Stimulated activated CD4-positive, alpha-beta T cell treated with anti-CD3 and anti-CD28 coated beads, Interleukin-2, amount 100 ng/mL, for 48 hours (primary cell): Measurements from ENCODE around the gene FBXO33.

Source experiments
- DNase-seq, 2 donors: peaks; one replicate each; pipeline ENCODE4 v3.0.0-alpha.2; 2020

The FBXO33 gene

GRCh38 chr14:39432179-39432618 lies at the start of gene FBXO33:
Gene FBXO33 (minus strand): TSS chr14:39432433. CDS start chr14:39432162, 271 bp downstream.
- DNase-seq: peak; percentile 92

GRCh38 chr14:39474416-39474911 lies 42.2 kb upstream of the FBXO33 start:
- DNase-seq: no peak

GRCh38 chr14:39472078-39472477 lies 39.8 kb upstream of the FBXO33 start:
- no peak for DNase-seq

- DNase-seq: no peak
These were observed 37.0 kb upstream of the FBXO33 start for GRCh38 chr14:39469094-39469710.

- DNase-seq: peak in 1 of 2 donors; percentile 21
These were observed 35.8 kb upstream of the FBXO33 start for GRCh38 chr14:39467889-39468524.

GRCh38 chr14:39459795-39460478 lies 27.7 kb upstream of the FBXO33 start:
- no peak for DNase-seq

- no peak for DNase-seq
These were observed 24.5 kb upstream of the FBXO33 start for GRCh38 chr14:39456702-39457250.

- no peak for DNase-seq
These were observed 22.8 kb upstream of the FBXO33 start for GRCh38 chr14:39454906-39455539.

GRCh38 chr14:39452680-39453079 lies 20.4 kb upstream of the FBXO33 start:
- no peak for DNase-seq

GRCh38 chr14:39451811-39452210 lies 19.6 kb upstream of the FBXO33 start:
- DNase-seq: no peak

- DNase-seq: no peak
These were observed 15.0 kb upstream of the FBXO33 start for GRCh38 chr14:39447175-39447661.

GRCh38 chr14:39446131-39446744 lies 14.0 kb upstream of the FBXO33 start:
- DNase-seq: no peak

GRCh38 chr14:39442293-39442692 lies 10.1 kb upstream of the FBXO33 start:
- no peak for DNase-seq

GRCh38 chr14:39441805-39442204 lies 9.6 kb upstream of the FBXO33 start:
- no peak for DNase-seq

- DNase-seq: no peak
These were observed 8.7 kb upstream of the FBXO33 start for GRCh38 chr14:39440975-39441374.

GRCh38 chr14:39435241-39435640 lies 3.0 kb upstream of the FBXO33 start:
- DNase-seq: no peak

- DNase-seq: no peak
These were observed 2.2 kb upstream of the FBXO33 start for GRCh38 chr14:39434401-39434800.

- no peak for DNase-seq
These were observed 1.2 kb upstream of the FBXO33 start for GRCh38 chr14:39433452-39433813.

- peak; percentile 60 to 62 for DNase-seq
These were observed 602 bp upstream of the FBXO33 start for GRCh38 chr14:39432619-39433451.

GRCh38 chr14:39431416-39432178 lies 636 bp downstream of the FBXO33 start:
- DNase-seq: peak; percentile 18 to 40
